PFSK-1 (cell line): ENCODE data around the gene EPHA6.

Experiments used
- FOXP2 ChIP-seq: optimal IDR thresholded peaks from 2 replicates; pipeline ENCODE3; 2011; ENCODE audit warnings: borderline replicate concordance, control low read depth, inconsistent platforms; ENCODE audit not compliant: insufficient read depth; ENCODE audit errors: extremely low read length, extremely low read depth
- POLR2AphosphoS5 ChIP-seq: IDR thresholded peaks from 2 replicates; pipeline ENCODE4 v1.6.1; 2012; ENCODE audit warnings: low read depth, mild to moderate bottlenecking, control low read depth, low read length, moderate library complexity
- REST ChIP-seq, 2 experiments: IDR thresholded peaks; 2 replicates each; pipeline versions ENCODE4 v1.6.1 to v1.8.0; 2011 to 2012; ENCODE audit warnings: low read depth in 2 of 2, low read length in 2 of 2, control low read depth in 1 of 2, inconsistent platforms in 1 of 2, mild to moderate bottlenecking in 1 of 2, moderate library complexity in 1 of 2; ENCODE audit not compliant: insufficient read depth in 1 of 2
- SIN3A ChIP-seq: IDR thresholded peaks from 2 replicates; pipeline ENCODE4 v1.6.1; 2012; ENCODE audit warnings: mild to moderate bottlenecking, low read length, moderate library complexity, borderline replicate concordance; ENCODE audit not compliant: insufficient read depth
- TAF1 ChIP-seq: IDR thresholded peaks from 2 replicates; pipeline ENCODE4 v1.6.1; 2012; ENCODE audit warnings: low read length, control low read depth, borderline replicate concordance; ENCODE audit not compliant: insufficient read depth

The EPHA6 gene

GRCh38 chr3:97684490-97684889 is 870.1 kb downstream of the EPHA6 start:
- TF ChIP-seq TAF1 (no peak), POLR2AphosphoS5 (no peak), REST (IDR thresholded peaks at IDR 0.05; ENCODE audit: insufficient read depth in 1 of 2, low read depth in 2 of 2, low read length in 2 of 2) (no peak), SIN3A (no peak), FOXP2 (no peak)

DNA sequence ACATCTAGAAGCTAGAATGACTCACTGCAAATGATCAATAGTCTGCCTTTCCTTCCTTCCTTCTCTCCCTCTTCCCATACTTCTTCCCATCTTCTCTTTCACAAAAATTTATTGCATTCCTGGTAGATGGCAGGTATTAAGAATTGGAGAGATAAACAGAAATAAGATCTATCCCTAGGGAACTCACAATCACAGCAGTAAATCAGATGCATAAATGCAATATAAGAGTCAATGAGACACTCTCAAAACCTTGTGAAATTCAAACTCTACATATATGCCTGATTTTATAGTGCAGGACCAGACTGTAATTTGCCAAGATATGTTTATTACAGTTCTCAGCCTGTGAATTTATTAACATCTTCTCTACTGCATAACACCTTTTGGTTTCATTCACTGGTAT is 871.9 kb downstream of the EPHA6 start:
- TF ChIP-seq SIN3A = no peak
- no peak for TF ChIP-seq POLR2AphosphoS5
- TF ChIP-seq REST (IDR thresholded peaks at IDR 0.05; ENCODE audit: insufficient read depth in 1 of 2, low read depth in 2 of 2, low read length in 2 of 2) = no peak
- TF ChIP-seq FOXP2 = no peak
- no peak for TF ChIP-seq TAF1

- TF ChIP-seq REST (IDR thresholded peaks at IDR 0.05; ENCODE audit: insufficient read depth in 1 of 2, low read depth in 2 of 2, low read length in 2 of 2) (no peak), FOXP2 (no peak), POLR2AphosphoS5 (no peak), TAF1 (no peak), SIN3A (no peak)
These were observed 873.3 kb downstream of the EPHA6 start for GRCh38 chr3:97687734-97688133.

DNA sequence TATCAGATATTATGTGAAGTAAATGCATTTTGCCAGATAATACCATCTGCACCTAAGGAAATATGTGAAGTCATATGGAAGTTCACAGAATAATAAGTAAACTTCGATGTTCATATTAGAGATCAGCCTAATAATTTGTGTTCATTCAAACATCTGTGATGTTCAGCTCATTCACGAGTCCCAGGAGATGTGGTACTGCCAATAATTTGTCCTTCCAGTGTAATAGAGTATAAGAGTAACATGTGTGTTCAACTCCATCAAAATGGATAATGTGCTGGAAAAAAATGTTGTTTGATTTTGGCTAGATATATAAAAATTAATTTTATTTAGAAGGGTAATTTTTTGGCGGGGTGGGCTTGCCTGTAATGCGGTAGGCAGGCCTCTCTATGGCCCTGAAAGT is 874.7 kb downstream of the EPHA6 start:
- TF ChIP-seq TAF1 (no peak), POLR2AphosphoS5 (no peak), FOXP2 (no peak), SIN3A (no peak), REST (IDR thresholded peaks at IDR 0.05; ENCODE audit: insufficient read depth in 1 of 2, low read depth in 2 of 2, low read length in 2 of 2) (no peak)

DNA sequence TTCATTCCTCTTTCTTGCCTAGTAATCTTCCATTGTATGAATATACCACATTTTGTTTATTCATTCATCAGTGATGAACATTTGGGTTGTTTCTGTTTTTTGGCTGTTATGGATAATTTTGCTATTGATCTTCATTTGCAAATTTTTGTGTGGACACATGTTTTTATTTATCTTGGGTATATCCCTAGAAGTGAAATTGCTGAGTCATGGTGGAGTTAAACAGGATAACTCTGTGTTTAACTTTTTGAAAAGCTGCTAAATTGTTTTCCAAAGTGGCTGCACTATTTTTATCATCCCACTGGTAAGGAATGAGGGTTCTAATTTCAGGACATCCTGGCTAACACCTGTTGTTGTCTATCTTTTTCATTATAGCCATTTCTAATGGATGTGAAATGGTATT is 875.6 kb downstream of the EPHA6 start:
- no peak for TF ChIP-seq TAF1
- no peak for TF ChIP-seq SIN3A
- no peak for TF ChIP-seq FOXP2

DNA sequence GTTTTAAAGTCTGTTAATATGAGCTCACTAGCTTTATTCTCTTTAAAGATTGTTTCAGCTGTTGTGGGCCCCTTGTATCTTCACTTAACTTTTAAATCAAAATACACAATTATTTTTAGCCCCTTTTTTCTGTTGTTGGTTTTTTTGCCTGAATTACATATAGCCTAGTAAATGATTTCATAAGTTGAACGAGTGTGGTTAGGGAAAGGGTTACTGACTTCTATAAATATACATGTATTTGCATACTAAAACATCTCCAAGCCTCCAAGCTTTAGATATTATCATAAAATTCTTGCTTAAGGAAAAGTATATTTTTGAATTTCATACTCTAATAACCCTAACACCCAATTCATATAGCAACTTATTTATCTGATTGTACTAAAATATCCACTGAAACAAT is 877.0 kb downstream of the EPHA6 start:
- TF ChIP-seq SIN3A (no peak), POLR2AphosphoS5 (no peak), TAF1 (no peak), REST (IDR thresholded peaks at IDR 0.05; ENCODE audit: insufficient read depth in 1 of 2, low read depth in 2 of 2, low read length in 2 of 2) (no peak), FOXP2 (no peak)
